ENCODE measurements around the gene ITSN2.

The ITSN2 gene

DNA sequence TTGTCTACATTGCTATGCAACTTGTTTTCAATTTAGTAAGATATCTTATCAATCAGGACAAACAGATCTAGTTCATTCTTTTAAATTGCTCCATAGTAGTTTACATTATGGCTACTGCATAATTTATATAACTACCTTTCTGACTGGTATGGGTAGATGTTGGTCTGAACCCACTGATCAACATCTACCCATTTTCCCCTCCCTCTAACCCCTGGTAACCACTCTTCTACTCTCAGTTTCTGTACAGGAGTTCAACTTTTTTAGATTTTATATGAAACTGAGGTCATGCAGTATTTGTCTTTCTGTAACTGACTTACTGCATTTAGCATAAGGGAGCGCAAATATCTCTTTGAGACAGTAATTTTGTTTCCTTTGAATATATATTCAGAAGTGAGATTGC lies 73.2 kb downstream of the ITSN2 start:
- DNase-seq = no peak
- no peak for TF ChIP-seq GATA1 (IDR thresholded peaks at IDR 0.05; ENCODE audit: low read depth, low read length)
- TF ChIP-seq POLR2A (IDR thresholded peaks at IDR 0.05; ENCODE audit: low read length) = no peak

DNA sequence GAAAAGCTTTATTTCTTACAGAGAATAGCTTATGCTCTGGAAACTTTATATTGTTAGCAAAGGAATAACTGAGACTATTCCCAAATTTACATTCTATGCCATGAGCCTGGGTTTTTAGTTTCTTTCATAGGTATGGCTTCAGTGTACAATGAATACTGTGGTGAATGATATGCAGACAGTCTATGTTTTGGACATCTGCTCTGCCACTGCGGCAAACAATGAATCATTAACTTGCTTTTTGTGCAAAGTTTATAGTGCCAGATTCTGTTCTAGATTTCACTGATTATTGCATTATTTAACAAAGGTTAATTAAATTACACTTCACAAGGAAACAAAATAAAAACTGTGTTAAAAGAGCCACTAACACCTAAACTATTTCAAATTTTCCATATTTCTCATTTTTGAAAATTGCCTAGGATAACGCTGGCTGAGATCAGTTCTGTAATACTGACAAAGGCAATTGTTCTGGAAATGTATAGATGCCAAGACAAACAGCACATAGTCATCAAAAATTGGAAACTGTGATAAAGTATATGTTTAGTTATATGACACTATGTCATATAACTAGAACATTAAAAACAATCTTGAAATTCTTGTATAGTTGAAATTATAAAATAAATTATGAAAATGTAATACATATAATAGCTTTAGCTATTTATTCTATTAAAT lies 74.7 kb downstream of the ITSN2 start:
- TF ChIP-seq GATA1 (IDR thresholded peaks at IDR 0.05; ENCODE audit: low read depth, low read length) (no peak), POLR2A (IDR thresholded peaks at IDR 0.05; ENCODE audit: low read length) (no peak)
- DNase-seq = no peak

DNA sequence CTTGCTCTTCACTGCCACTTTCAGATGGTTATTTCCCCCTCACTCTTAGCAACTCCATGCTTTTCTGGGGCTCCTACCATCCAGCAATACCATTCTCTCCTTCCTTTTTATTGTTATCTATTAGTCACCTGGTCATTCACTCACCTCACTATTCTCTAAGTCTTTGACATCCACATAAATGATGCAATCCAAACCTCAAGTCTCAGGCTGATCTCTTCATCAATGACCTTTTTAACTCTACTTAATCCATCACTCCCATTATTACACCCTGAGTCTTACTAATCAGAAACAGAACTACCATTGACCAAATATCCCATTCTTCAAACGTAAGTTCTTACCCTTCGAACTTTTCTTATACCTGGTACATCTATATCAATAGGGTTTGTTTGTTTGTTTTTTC lies 79.7 kb downstream of the ITSN2 start:
- TF ChIP-seq POLR2A (IDR thresholded peaks at IDR 0.05; ENCODE audit: low read length) = no peak
- TF ChIP-seq GATA1 (IDR thresholded peaks at IDR 0.05; ENCODE audit: low read depth, low read length) = no peak

DNA sequence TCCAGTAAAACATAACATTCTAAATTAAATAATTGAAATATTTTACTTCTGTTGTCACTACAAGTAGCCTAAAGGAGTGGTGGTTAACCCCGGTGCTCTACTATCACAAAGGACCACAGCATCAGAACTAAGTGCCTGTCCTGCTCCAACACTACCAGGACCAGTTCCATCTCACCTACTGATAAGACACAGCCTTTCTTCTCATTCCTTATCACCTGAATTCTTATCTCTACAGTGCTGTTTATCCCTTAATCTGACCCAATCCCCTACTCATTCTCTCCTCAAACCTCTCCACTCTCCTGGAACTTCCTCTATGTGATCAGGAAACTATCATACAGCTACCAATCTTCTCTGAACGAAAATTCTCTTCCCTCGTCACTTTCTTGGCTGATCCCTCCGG lies 80.2 kb downstream of the ITSN2 start:
- TF ChIP-seq GATA1 (IDR thresholded peaks at IDR 0.05; ENCODE audit: low read depth, low read length) (no peak), POLR2A (IDR thresholded peaks at IDR 0.05; ENCODE audit: low read length) (no peak)
- no peak for DNase-seq

More for the DNA sequence above, 79.7 kb downstream of the ITSN2 start:
- no peak for DNase-seq

DNA sequence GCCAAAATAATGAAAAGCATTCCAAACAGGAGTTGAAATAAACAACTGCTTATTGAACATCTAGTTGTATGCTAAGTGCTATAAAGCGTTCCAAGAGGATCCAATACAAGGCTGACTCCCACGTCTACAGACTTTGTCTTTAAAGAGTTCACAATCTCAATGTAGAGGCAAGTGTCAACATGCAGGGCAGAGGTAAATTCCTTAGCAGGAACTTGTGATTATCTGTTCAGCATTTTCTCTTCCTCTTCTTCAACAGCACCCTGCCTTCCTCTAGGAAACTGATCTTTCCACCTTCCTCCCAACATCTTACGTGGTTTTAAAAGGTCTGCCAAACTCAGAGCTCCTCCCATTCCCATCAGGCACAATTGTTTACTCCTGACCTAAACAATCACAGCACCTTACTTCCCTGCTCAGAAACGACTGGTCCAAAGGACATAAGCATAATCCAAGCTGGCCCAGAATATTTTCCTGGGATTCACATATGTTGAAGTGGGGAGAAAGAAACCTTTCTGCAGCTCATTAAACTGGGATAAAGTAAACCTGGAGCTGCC lies 83.9 kb downstream of the ITSN2 start:
- TF ChIP-seq POLR2A (IDR thresholded peaks at IDR 0.05; ENCODE audit: low read length) (no peak), GATA1 (IDR thresholded peaks at IDR 0.05; ENCODE audit: low read depth, low read length) (no peak)

DNA sequence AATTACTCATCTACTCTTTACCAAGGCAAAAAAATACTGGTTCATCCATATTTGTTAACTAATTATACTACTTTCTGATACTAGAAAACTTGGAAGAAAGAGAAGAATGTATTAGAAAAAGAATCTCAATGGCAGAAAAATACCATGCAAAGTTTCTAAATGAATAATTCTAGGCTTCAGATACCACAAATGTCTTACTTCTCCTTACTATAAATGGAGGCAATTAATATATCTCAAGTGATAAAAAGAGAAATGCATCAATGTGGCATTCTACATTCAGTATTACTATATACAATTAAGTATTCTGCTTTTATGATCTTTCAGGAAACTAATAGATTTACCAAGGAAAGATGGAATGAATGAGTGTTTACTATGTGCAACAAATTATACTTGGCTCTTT lies 85.5 kb downstream of the ITSN2 start:
- no peak for TF ChIP-seq GATA1 (IDR thresholded peaks at IDR 0.05; ENCODE audit: low read depth, low read length)
- TF ChIP-seq POLR2A (IDR thresholded peaks at IDR 0.05; ENCODE audit: low read length) = no peak
- no peak for DNase-seq

More for the DNA sequence above, 83.9 kb downstream of the ITSN2 start:
- no peak for DNase-seq

DNA sequence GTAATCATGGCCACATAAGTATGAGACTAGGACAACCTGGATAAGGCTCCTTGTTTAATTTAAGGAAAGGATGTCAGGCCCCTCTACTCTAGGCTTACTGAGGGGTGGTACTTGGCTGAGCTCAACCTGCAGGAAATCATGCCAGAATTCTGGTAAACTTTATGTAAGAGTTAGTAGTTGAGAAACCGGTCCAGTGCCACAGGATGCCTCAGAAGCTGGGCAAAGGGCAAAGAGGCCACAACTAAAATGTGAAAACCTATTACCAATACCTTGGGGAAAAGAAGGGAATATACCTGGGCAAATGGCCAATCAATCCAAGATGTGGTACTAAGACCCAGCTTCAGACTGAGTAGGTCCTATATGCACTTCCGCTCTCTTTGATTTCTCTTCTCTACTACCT lies 86.7 kb downstream of the ITSN2 start:
- DNase-seq = no peak
- TF ChIP-seq GATA1 (IDR thresholded peaks at IDR 0.05; ENCODE audit: low read depth, low read length) = no peak
- no peak for TF ChIP-seq POLR2A (IDR thresholded peaks at IDR 0.05; ENCODE audit: low read length)

DNA sequence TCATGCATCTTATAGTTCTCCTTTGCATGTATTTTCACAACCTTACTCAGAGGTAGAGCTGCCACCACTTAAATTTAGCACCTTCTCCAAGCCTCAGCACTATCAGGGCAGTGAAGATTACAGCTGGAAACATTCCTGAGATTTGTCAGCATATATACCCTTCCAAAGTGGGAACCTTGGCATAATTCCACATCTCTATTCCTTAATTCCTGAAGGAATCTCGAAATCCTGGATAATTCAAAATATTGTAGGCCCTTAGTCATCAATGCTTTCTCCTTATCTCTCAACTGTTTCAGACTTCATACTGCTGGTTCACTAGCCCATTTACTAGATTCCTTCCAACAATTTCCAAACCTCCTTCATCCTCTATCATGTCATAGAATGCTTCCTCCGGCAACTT lies 87.4 kb downstream of the ITSN2 start:
- TF ChIP-seq GATA1 (IDR thresholded peaks at IDR 0.05; ENCODE audit: low read depth, low read length) (no peak), POLR2A (IDR thresholded peaks at IDR 0.05; ENCODE audit: low read length) (no peak)
- no peak for DNase-seq

DNA sequence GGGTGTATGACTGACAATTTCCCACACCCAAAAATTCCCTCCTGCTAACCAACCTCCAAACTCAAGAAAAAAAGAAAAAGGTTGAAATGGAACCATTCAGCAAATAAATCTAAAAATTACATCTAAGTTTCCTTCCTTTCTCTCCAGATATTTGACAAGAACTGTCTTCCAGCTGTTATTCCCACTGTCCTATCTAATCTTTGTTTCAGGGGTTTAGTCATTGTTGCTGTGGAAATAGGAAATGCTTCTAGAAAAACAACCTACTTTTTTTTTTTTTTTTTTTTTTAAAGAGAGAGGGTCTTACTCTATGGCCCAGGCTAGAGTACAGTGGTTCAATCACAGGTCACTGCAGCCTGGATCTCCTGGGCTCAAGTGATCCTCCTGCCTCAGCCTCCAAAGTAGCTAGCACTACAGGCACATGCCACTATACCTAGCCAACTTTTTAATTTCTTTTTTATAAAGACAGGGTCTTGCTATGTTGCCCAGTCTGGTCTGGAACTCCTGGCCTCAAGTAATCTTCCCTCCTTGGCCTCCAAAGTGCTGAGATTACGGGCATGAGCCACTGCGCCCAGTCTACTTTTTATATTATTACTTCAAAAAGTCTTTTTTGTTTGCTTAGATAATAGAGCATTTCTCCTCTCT lies 88.1 kb downstream of the ITSN2 start:
- no peak for TF ChIP-seq POLR2A (IDR thresholded peaks at IDR 0.05; ENCODE audit: low read length)
- no peak for TF ChIP-seq GATA1 (IDR thresholded peaks at IDR 0.05; ENCODE audit: low read depth, low read length)
- DNase-seq = no peak

DNA sequence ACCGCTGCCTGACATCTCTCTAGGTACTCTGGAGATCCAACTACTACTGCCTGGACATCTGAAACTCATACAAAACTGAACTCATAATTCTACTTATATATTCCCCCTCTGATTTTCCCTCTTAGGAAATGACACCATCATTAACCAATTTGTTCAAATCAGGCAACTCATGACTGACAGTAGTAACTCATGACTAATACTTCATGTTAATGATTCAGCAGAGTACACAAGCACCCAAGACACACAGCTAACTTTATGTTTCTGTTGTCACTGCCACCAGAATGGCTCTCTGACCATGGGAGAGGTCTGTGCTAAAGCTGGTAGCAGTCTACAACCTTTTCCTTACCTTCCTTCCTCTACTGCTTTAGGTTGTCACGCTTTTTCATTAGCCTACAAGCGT lies 91.1 kb downstream of the ITSN2 start:
- DNase-seq = peak in 1 of 2 experiments; percentile 37
- TF ChIP-seq POLR2A (IDR thresholded peaks at IDR 0.05; ENCODE audit: low read length) (no peak), GATA1 (IDR thresholded peaks at IDR 0.05; ENCODE audit: low read depth, low read length) (no peak)

DNA sequence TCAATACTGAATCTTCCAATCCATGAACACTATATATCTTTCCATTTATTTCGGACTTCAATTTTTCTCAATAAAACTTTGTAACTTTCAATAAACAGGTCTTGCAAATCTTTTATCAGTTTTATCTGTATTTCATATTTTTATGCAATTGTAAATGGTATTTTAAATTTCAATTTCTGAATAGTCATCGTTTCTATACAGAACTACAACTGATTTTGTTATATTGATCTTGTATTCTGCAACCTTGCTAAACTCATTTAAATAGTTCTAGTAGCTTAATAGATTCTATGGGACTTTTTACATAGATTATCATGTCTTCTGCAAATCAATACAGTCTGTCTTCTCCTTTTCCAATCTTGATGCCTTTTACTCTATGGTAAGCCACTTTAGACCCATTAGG lies 95.1 kb downstream of the ITSN2 start:
- DNase-seq = no peak

DNA sequence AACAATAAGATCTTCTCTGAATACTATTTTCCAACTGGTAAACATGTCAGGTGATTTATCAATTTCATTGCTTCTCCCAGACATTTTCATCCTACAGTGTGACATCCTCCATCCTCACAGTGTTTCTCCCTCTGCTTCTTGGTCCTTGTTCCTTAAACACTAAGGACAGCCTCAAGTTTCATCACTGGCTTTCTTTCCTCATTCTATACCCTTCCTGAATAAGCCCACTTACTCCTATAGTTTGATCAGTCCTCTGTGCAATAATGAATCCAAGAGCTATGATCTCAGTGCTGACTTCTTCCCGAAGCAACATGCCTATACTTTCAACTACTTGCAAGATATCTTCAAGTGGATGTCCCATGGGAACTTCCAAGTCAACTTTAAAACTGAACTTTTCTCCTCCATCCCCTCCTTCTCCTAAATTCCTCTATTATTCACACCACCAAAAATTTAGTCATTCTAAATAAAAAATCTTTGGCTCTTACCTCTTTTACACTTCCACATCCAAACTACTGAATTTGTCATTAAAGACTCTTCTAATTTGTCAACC lies 97.8 kb downstream of the ITSN2 start:
- no peak for DNase-seq
- TF ChIP-seq POLR2A (IDR thresholded peaks at IDR 0.05; ENCODE audit: low read length) (no peak), GATA1 (IDR thresholded peaks at IDR 0.05; ENCODE audit: low read depth, low read length) (no peak)

More for the DNA sequence above, 95.1 kb downstream of the ITSN2 start:
- TF ChIP-seq POLR2A (IDR thresholded peaks at IDR 0.05; ENCODE audit: low read length) = no peak
- TF ChIP-seq GATA1 (IDR thresholded peaks at IDR 0.05; ENCODE audit: low read depth, low read length) = no peak

DNA sequence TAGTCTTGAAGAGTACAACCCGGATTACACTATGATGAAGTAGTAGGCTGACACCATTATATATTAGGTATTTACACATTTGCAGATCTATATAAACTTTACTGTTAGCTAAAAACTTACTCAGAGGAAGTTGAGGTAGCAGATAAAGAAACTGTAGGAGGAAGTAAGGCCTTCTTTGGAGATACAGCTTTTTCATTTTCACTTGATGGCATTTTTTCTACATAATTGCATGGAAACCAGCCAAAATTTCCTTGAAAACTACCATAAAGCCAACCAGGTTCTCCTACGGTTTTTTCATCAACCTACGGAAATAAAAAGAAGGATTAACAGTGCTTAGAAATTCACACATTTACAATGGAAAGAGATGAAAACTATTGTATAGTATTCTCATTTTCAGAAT lies 98.9 kb downstream of the ITSN2 start:
- TF ChIP-seq POLR2A (IDR thresholded peaks at IDR 0.05; ENCODE audit: low read length) = no peak
- TF ChIP-seq GATA1 (IDR thresholded peaks at IDR 0.05; ENCODE audit: low read depth, low read length) = no peak
- no peak for DNase-seq

DNA sequence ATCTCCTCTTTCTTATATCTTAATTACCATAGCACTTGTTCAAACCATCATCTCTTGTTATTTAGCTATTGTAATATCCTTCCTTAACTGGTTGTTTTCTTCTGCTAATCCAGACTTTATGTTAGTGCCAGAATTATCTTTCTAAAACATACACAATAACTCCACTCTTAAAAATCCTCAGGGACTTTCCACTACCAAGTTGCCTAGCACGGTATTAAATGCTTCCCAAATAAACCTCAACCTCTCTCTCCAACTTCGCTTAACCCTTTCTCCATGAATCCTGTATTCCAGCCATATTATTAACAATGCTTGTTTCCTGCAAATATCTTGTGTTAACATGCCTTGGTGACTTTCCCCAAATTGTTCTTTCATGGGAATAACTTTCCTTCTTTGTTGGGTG lies 101.0 kb downstream of the ITSN2 start:
- DNase-seq = no peak
- no peak for TF ChIP-seq POLR2A (IDR thresholded peaks at IDR 0.05; ENCODE audit: low read length)
- no peak for TF ChIP-seq GATA1 (IDR thresholded peaks at IDR 0.05; ENCODE audit: low read depth, low read length)

DNA sequence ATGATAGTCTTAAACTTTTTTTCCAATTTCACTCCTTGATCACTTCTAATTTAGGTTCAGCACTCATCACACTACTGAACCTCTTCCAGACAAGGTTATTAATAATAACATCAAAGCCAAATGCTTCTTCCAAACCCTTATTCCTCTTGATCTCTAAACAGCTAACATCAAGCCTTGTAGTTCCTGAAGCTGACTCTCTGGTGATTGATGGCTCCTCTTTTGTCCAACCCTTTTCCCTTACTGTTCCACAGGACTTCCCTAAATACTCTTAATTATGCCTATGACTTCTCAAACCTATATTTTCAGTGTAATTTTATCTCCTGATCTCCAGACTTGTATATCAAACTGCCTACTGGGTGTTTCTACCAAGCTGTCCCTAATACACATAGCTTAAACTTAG lies 101.6 kb downstream of the ITSN2 start:
- no peak for DNase-seq
- TF ChIP-seq POLR2A (IDR thresholded peaks at IDR 0.05; ENCODE audit: low read length) (no peak), GATA1 (IDR thresholded peaks at IDR 0.05; ENCODE audit: low read depth, low read length) (no peak)
